Ascending aorta (tissue), 2 donors: ENCODE data around the gene GREB1L. TPM values are rescaled to one million over a fixed set of nuclear protein-coding genes. Genes with fewer than 3 reads are reported as not detected.
"Not testable (repeated sequence)": the region's sequence is repeated elsewhere in the genome, so short reads cannot be mapped to it uniquely, and the experiment has no call there.

Source experiments
- DNase-seq, 2 donors: peaks; one replicate each; pipeline ENCODE4 v3.0.0-alpha.2; 2019; ENCODE audit warnings: low spot score in 2 of 2
- H3K27ac ChIP-seq, 2 donors: fragments of 200-600 bp; sonication (generic); one replicate each; pipeline ENCODE4 v1.5.1; 2016 to 2017; ENCODE audit warnings: mild to moderate bottlenecking in 1 of 2
- H3K27me3 ChIP-seq: fragments of 200-600 bp; sonication (generic); one replicate; pipeline ENCODE4 v1.5.1; 2017
- H3K36me3 ChIP-seq, 2 donors: fragments of 200-600 bp; sonication (generic); one replicate each; pipeline ENCODE4 v1.5.1; 2016
- H3K4me1 ChIP-seq, 2 donors: fragments of 200-600 bp; sonication (generic); one replicate each; pipeline ENCODE4 v1.5.1; 2016 to 2017; ENCODE audit warnings: mild to moderate bottlenecking in 1 of 2
- H3K4me3 ChIP-seq, 2 donors: fragments of 200-600 bp; sonication (generic); one replicate each; pipeline ENCODE4 v1.5.1; 2016 to 2017; ENCODE audit warnings: mild to moderate bottlenecking in 1 of 2
- H3K9me3 ChIP-seq, 2 donors: fragments of 200-600 bp; sonication (generic); one replicate each; pipeline ENCODE4 v1.5.1; 2016
- CTCF ChIP-seq, 3 experiments: fragments of 200-600 bp in 2 of 3; fragments of 450-650 bp in 1 of 3; sonication (generic) in 2 of 3; IDR thresholded peaks; one replicate each; pipeline ENCODE4 v1.5.1; 2016 to 2019; ENCODE audit warnings: antibody characterized with exemption in 3 of 3, mild to moderate bottlenecking in 1 of 3, moderate library complexity in 1 of 3
- intact Hi-C: fragments of 100-400 bp; cut with DNase I; formaldehyde crosslinking; loops from one replicate; pipeline ENCODE4 v1.15.1; 2023
- total RNA-seq: library from RNA; depleted of rRNA; stranded (reverse); fragments of >200 nt; gene quantifications from one replicate; pipeline ENCODE4 v1.1.0, GENCODE V29; 2016

The GREB1L gene
- total RNA-seq, 1 donor from 2014 or later = 2.2 TPM

- Histone ChIP-seq H3K4me3 (no peak overlapping the region), H3K4me1 (peaks cover 0 to 4% of the 10 kb centered on the region in 2 donors), H3K9me3 (no peaks in the 10 kb centered on the region), H3K27me3 (no peaks in the 10 kb centered on the region), H3K36me3 (no peaks in the 10 kb centered on the region), H3K27ac (no peak overlapping the region)
- no peak for TF ChIP-seq CTCF (IDR thresholded peaks at IDR 0.05)
- intact Hi-C loops = loop anchor here (5.0 to 10.0 kb wide), 2 partner anchors 74 to 127 kb away; partner anchors contain the start of gene GREB1L
- DNase-seq = no peak
These were observed 127.1 kb downstream of the GREB1L start for GRCh38 chr18:21369146-21369545.

- H3K27me3 ChIP-seq, H3K4me3 ChIP-seq, H3K4me1 ChIP-seq, H3K9me3 ChIP-seq, DNase-seq, H3K36me3 ChIP-seq: not testable (repeated sequence)
- peak overlapping the region in 1 of 2 donors; percentile 5 for H3K27ac ChIP-seq
- intact Hi-C loops = loop anchor here (5.0 to 10.0 kb wide), 2 partner anchors 75 to 127 kb away; partner anchors contain the start of gene GREB1L
These were observed 127.6 kb downstream of the GREB1L start for GRCh38 chr18:21369597-21369996.

GRCh38 chr18:21383031-21383430, 141.0 kb downstream of the GREB1L start:
- no peak for DNase-seq
- TF ChIP-seq CTCF (IDR thresholded peaks at IDR 0.05) = no peak
- H3K27ac ChIP-seq = no peak overlapping the region
- intact Hi-C loops = no loop called here
- H3K4me3 ChIP-seq = no peak overlapping the region
- H3K4me1 ChIP-seq = no peaks in the 10 kb centered on the region
- no peaks in the 10 kb centered on the region for H3K36me3 ChIP-seq
- H3K27me3 ChIP-seq = no peaks in the 10 kb centered on the region
- no peaks in the 10 kb centered on the region for H3K9me3 ChIP-seq

- intact Hi-C loops = no loop called here
- Histone ChIP-seq H3K27me3 (no peaks in the 10 kb centered on the region), H3K27ac (peak overlapping the region in 1 of 2 donors; percentile 10), H3K9me3 (no peaks in the 10 kb centered on the region), H3K4me1 (no peaks in the 10 kb centered on the region), H3K36me3 (no peaks in the 10 kb centered on the region), H3K4me3 (no peak overlapping the region)
- no peak for DNase-seq
- no peak for TF ChIP-seq CTCF (IDR thresholded peaks at IDR 0.05)
These were observed 144.7 kb downstream of the GREB1L start for GRCh38 chr18:21386523-21387240.

GRCh38 chr18:21387886-21388285, 145.9 kb downstream of the GREB1L start:
- H3K27ac ChIP-seq = no peak overlapping the region
- DNase-seq = no peak
- intact Hi-C loops = no loop called here
- no peak for TF ChIP-seq CTCF (IDR thresholded peaks at IDR 0.05)
- no peaks in the 10 kb centered on the region for H3K36me3 ChIP-seq
- H3K4me3 ChIP-seq = no peak overlapping the region
- H3K9me3 ChIP-seq = no peaks in the 10 kb centered on the region
- no peaks in the 10 kb centered on the region for H3K27me3 ChIP-seq
- H3K4me1 ChIP-seq = no peaks in the 10 kb centered on the region

GRCh38 chr18:21389283-21389682, 147.3 kb downstream of the GREB1L start:
- no peak overlapping the region for H3K27ac ChIP-seq
- intact Hi-C loops = no loop called here
- H3K36me3 ChIP-seq = no peaks in the 10 kb centered on the region
- H3K4me3 ChIP-seq = no peak overlapping the region
- no peaks in the 10 kb centered on the region for H3K4me1 ChIP-seq
- no peaks in the 10 kb centered on the region for H3K9me3 ChIP-seq
- no peak for TF ChIP-seq CTCF (IDR thresholded peaks at IDR 0.05)
- no peaks in the 10 kb centered on the region for H3K27me3 ChIP-seq
- DNase-seq = no peak
